ENCODE measurements around the gene RELN. TPM values are rescaled to one million over a fixed set of nuclear protein-coding genes. Genes with fewer than 3 reads are reported as not detected.

The RELN gene
- total RNA-seq, 1 experiment from 2014 or later = 0.48 TPM

DNA sequence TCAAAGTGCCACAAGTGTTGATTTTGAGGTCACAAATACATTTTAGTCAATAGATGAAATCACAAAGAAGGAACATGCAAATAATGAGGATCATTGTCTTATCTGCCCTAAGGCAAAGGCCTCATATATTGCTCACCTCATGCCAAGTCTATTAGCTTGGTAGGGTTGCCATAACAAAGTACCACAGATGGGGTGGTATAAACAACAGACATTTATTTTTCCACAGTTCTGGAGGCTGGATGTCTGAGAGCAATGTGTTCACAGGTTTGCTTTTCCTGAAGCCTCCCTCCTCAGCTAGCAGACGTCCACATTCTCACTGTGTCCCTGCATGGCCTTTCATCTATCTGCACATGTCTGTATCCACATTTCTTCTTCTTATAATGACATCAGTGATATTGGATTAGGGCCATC, 59.6 kb downstream of the RELN start:
- CTCF ChIA-PET = no interaction called here
- no TSS peak for BruUV-seq (replicated peaks)

DNA sequence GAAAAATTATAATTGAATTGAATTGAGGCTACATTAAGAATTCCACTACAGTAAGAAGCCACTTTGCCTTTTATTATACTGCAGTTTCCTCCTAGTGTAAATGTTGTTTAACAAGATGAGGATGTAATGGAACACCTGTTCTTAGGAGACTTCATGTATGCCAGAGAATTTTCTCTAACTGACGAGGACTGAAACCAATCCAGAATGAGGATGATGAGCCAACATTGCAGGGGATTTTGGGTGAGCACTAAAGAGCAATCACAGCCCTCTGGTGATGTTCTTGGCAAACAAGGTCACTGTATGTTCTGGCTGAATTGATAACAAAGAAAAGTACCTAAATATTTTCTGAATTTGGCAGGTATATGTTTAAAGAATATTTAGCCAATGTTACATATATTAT, 60.9 kb downstream of the RELN start:
- Histone ChIP-seq H3K27me3 (ENCODE audit: insufficient read depth, low read depth) (0 out of 2 replicates have a peak, but pooled peaks cover 4% of the 10 kb centered on the region), H2AFZ (no peak overlapping the region), H3K4me2 (no peak overlapping the region), H3K4me1 (replicated peaks; ENCODE audit: insufficient read depth) (no peaks in the 10 kb centered on the region), H3K4me3 (no peak overlapping the region), H4K20me1 (ENCODE audit: insufficient read depth) (no peaks in the 10 kb centered on the region), H3K9me2 (ENCODE audit: insufficient read depth) (no peaks in the 10 kb centered on the region), H3F3A (ENCODE audit: insufficient read depth, low read depth) (no peaks in the 10 kb centered on the region), H3K79me2 (ENCODE audit: low read depth) (no peaks in the 10 kb centered on the region), H3K9me3 (ENCODE audit: insufficient read depth, low read depth) (no peaks in the 10 kb centered on the region), H3K27ac (no peak overlapping the region), H3K36me3 (ENCODE audit: low read depth) (no peaks in the 10 kb centered on the region)
- no TSS peak for BruUV-seq (replicated peaks)
- ChIA-PET POLR2A (ENCODE audit: unreplicated experiment) (no interaction called here), CTCF (no interaction called here)
- intact Hi-C loops (cut with micrococcal nuclease; ENCODE audit: unreplicated experiment) = no loop called here
- no peak for DNase-seq
- TF ChIP-seq EZH2 (IDR thresholded peaks at IDR 0.05; ENCODE audit: low read depth) = no peak
- TF ChIP-seq, protein P1, sequence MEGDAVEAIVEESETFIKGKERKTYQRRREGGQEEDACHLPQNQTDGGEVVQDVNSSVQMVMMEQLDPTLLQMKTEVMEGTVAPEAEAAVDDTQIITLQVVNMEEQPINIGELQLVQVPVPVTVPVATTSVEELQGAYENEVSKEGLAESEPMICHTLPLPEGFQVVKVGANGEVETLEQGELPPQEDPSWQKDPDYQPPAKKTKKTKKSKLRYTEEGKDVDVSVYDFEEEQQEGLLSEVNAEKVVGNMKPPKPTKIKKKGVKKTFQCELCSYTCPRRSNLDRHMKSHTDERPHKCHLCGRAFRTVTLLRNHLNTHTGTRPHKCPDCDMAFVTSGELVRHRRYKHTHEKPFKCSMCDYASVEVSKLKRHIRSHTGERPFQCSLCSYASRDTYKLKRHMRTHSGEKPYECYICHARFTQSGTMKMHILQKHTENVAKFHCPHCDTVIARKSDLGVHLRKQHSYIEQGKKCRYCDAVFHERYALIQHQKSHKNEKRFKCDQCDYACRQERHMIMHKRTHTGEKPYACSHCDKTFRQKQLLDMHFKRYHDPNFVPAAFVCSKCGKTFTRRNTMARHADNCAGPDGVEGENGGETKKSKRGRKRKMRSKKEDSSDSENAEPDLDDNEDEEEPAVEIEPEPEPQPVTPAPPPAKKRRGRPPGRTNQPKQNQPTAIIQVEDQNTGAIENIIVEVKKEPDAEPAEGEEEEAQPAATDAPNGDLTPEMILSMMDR (conservative IDR thresholded peaks at IDR 0.05) = no peak

More for the DNA sequence above, 59.6 kb downstream of the RELN start:
- Histone ChIP-seq H3K27ac (no peak overlapping the region), H3F3A (ENCODE audit: insufficient read depth, low read depth) (no peaks in the 10 kb centered on the region), H3K4me3 (no peak overlapping the region), H3K27me3 (ENCODE audit: insufficient read depth, low read depth) (0 out of 2 replicates have a peak, but pooled peaks cover 4% of the 10 kb centered on the region), H3K9me2 (ENCODE audit: insufficient read depth) (no peaks in the 10 kb centered on the region), H3K79me2 (ENCODE audit: low read depth) (no peaks in the 10 kb centered on the region), H2AFZ (no peak overlapping the region), H3K36me3 (ENCODE audit: low read depth) (no peaks in the 10 kb centered on the region), H3K9me3 (ENCODE audit: insufficient read depth, low read depth) (no peaks in the 10 kb centered on the region), H4K20me1 (ENCODE audit: insufficient read depth) (no peaks in the 10 kb centered on the region), H3K4me1 (replicated peaks; ENCODE audit: insufficient read depth) (no peaks in the 10 kb centered on the region), H3K4me2 (no peak overlapping the region)
- TF ChIP-seq EZH2 (IDR thresholded peaks at IDR 0.05; ENCODE audit: low read depth) = no peak
- TF ChIP-seq, protein P1 (conservative IDR thresholded peaks at IDR 0.05) = no peak
- POLR2A ChIA-PET (ENCODE audit: unreplicated experiment) = no interaction called here
- DNase-seq = no peak
- intact Hi-C loops (cut with micrococcal nuclease; ENCODE audit: unreplicated experiment) = no loop called here

DNA sequence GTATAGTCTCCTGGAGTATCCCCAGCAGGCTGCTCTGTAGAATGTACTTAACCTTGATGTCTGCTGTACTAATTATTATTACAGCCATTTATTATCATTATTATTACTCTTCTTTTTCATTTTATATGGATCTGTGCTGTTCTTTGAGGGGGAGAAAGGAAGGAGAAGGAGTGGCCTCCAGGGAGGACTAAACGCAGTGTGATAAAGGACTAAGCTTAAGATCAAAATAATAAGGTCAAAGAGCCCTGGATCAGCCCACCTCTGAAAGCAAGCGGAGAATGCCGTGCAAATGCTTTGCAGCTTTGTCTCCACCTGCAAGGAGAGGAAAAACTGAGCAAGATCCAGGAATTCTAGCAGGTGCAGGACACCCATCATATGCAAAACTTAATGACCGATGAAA, 65.3 kb downstream of the RELN start:
- H3F3A ChIP-seq (ENCODE audit: insufficient read depth, low read depth) = no peaks in the 10 kb centered on the region
- no peak overlapping the region for H3K4me2 ChIP-seq
- no peaks in the 10 kb centered on the region for H3K9me3 ChIP-seq (ENCODE audit: insufficient read depth, low read depth)
- no peak overlapping the region for H3K27ac ChIP-seq
- ChIA-PET POLR2A (ENCODE audit: unreplicated experiment) (no interaction called here), CTCF (no interaction called here)
- H3K4me3 ChIP-seq = no peak overlapping the region
- no peaks in the 10 kb centered on the region for H3K36me3 ChIP-seq (ENCODE audit: low read depth)
- H3K9me2 ChIP-seq (ENCODE audit: insufficient read depth) = no peaks in the 10 kb centered on the region
- BruUV-seq (replicated peaks) = no TSS peak
- no peak for DNase-seq
- intact Hi-C loops (cut with micrococcal nuclease; ENCODE audit: unreplicated experiment) = no loop called here
- no peaks in the 10 kb centered on the region for H3K27me3 ChIP-seq (ENCODE audit: insufficient read depth, low read depth)
- no peaks in the 10 kb centered on the region for H4K20me1 ChIP-seq (ENCODE audit: insufficient read depth)
- no peaks in the 10 kb centered on the region for H3K4me1 ChIP-seq (replicated peaks; ENCODE audit: insufficient read depth)
- H3K79me2 ChIP-seq (ENCODE audit: low read depth) = no peaks in the 10 kb centered on the region
- no peak overlapping the region for H2AFZ ChIP-seq
- TF ChIP-seq EZH2 (IDR thresholded peaks at IDR 0.05; ENCODE audit: low read depth) = no peak

DNA sequence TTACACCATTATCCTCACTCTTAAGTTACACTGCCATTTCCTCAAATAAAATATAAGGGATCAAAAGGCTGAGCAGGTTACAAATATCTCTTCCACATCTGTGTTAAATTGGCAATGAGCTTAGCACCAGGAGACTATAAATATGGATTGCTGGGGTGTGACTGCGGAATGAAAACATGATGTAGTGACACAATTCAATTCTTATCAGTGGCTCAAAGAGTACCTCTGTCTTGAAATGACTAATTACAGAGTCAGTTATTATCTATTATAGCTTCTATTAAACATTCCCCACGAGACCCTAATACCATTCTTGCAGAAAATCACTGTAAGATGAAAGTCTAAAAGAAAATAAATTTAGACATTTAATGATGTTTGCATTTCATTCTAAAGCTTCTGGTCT, 67.1 kb downstream of the RELN start:
- H3K4me2 ChIP-seq = no peak overlapping the region
- H3K27ac ChIP-seq = no peak overlapping the region
- BruUV-seq (replicated peaks) = no TSS peak
- no peaks in the 10 kb centered on the region for H4K20me1 ChIP-seq (ENCODE audit: insufficient read depth)
- POLR2A ChIA-PET (ENCODE audit: unreplicated experiment) = no interaction called here
- no peaks in the 10 kb centered on the region for H3K79me2 ChIP-seq (ENCODE audit: low read depth)
- H3K27me3 ChIP-seq (ENCODE audit: insufficient read depth, low read depth) = no peaks in the 10 kb centered on the region
- intact Hi-C loops (cut with micrococcal nuclease; ENCODE audit: unreplicated experiment) = no loop called here
- H3F3A ChIP-seq (ENCODE audit: insufficient read depth, low read depth) = no peaks in the 10 kb centered on the region
- no peaks in the 10 kb centered on the region for H3K9me2 ChIP-seq (ENCODE audit: insufficient read depth)
- H3K4me3 ChIP-seq = no peak overlapping the region
- no peaks in the 10 kb centered on the region for H3K36me3 ChIP-seq (ENCODE audit: low read depth)
- H3K9me3 ChIP-seq (ENCODE audit: insufficient read depth, low read depth) = no peaks in the 10 kb centered on the region
- H2AFZ ChIP-seq = no peak overlapping the region
- DNase-seq = no peak
- TF ChIP-seq, protein P1 (conservative IDR thresholded peaks at IDR 0.05) = no peak
- TF ChIP-seq EZH2 (IDR thresholded peaks at IDR 0.05; ENCODE audit: low read depth) = no peak
- no peaks in the 10 kb centered on the region for H3K4me1 ChIP-seq (replicated peaks; ENCODE audit: insufficient read depth)
- CTCF ChIA-PET = no interaction called here
